Right lobe of liver (tissue), 6 donors: Measurements from ENCODE around the gene TBXAS1. TPM values are rescaled to one million over a fixed set of nuclear protein-coding genes. Genes with fewer than 3 reads are reported as not detected.
A peak's percentile ranks its signal among the peaks of the same experiment; 100 is the strongest.

Experiments
- ATAC-seq, 4 donors: fragments of 200-7000 bp; cut with Tn5 transposase; one replicate each; pipeline ENCODE4 v1.9.1; 2020; ENCODE audit warnings: mild to moderate bottlenecking in 4 of 4, moderate library complexity in 4 of 4
- DNase-seq, 3 donors: peaks; one replicate each; pipeline ENCODE4 v3.0.0-alpha.2; 2020
- H3K27ac ChIP-seq, 3 donors: fragments of 200-600 bp; one replicate each; pipeline ENCODE4 v1.8.0; 2022
- H3K27me3 ChIP-seq, 2 donors: fragments of 200-600 bp; one replicate each; pipeline ENCODE4 v1.8.0; 2022
- H3K36me3 ChIP-seq, 4 donors: fragments of 200-600 bp; sonication (generic) in 1 of 4; one replicate each; pipeline versions ENCODE4 v1.5.1 to v1.8.0; 2017 to 2022; ENCODE audit warnings: control low read depth in 1 of 4
- H3K4me1 ChIP-seq, 4 donors: fragments of 200-600 bp; sonication (generic) in 1 of 4; one replicate each; pipeline versions ENCODE4 v1.5.1 to v1.8.0; 2017 to 2022; ENCODE audit warnings: control low read depth in 1 of 4
- H3K4me3 ChIP-seq, 3 donors: fragments of 200-600 bp; one replicate each; pipeline ENCODE4 v1.8.0; 2022
- H3K9me3 ChIP-seq, 4 donors: fragments of 200-600 bp; sonication (generic) in 1 of 4; one replicate each; pipeline versions ENCODE4 v1.5.1 to v1.8.0; 2017 to 2022; ENCODE audit warnings: control low read depth in 1 of 4
- CTCF ChIP-seq, 4 donors: fragments of 200-600 bp in 3 of 4; fragments of 450-650 bp in 1 of 4; IDR thresholded peaks; one replicate each; pipeline versions ENCODE4 v1.5.1 to v1.8.0; 2016 to 2022; ENCODE audit warnings: antibody characterized with exemption in 4 of 4, mild to moderate bottlenecking in 2 of 4
- POLR2A ChIP-seq: fragments of 450-650 bp; IDR thresholded peaks from one replicate; pipeline ENCODE4 v1.6.1; 2017; ENCODE audit warnings: antibody characterized with exemption, mild to moderate bottlenecking
- whole genome bisulfite sequencing: methylation state at CpG from one replicate; pipeline ENCODE4 v1.1.6; 2018; ENCODE audit warnings: low coverage, low lambda C conversion rate; ENCODE audit not compliant: insufficient coverage; ENCODE audit errors: missing lambda C conversion rate; 5-methylcytosine and 5-hydroxymethylcytosine counted together
- intact Hi-C, 2 donors: fragments of 100-400 bp; cut with DNase I; formaldehyde crosslinking; loops; one replicate each; pipeline versions ENCODE4 v1.11.2 to v1.14.1; 2022
- total RNA-seq, 6 experiments: library from RNA; depleted of rRNA in 2 of 6; stranded (reverse); fragments of >200 nt in 2 of 6; fragmentation: NEBNext Ultra II Directional in 3 of 6; extraction: Animal tissue kit (Norgen Biotek cat#: 25700) in 3 of 6; gene quantifications; one replicate each; pipeline versions ENCODE4 v1.1.0 to v1.2.4, GENCODE V29; 2016 to 2023
- donor health status: DM: no; HTN: yes; CAD: no.
- donor health status: DM: no; HTN: no; CAD: no.
- donor health status: DM: no; HTN: no; CAD: no.
- donor health status: DM: no; HTN: yes; CAD: no.
- donor health status: DM: no; HTN: yes; CAD: no.

TBXAS1 gene
- total RNA-seq, 6 experiments from 2014 or later, result 7.6 to 15.6 (median 12.2) TPM

- Histone ChIP-seq H3K36me3 (peaks cover 0 to 15% (median 6%) of the 10 kb centered on the region in 4 donors), H3K4me3 (no peak overlapping the region), H3K27ac (no peak overlapping the region), H3K9me3 (no peaks in the 10 kb centered on the region), H3K4me1 (peaks cover 0 to 8% (median 2%) of the 10 kb centered on the region in 4 donors), H3K27me3 (no peaks in the 10 kb centered on the region)
- ATAC-seq, result no peak
- no peak for TF ChIP-seq POLR2A
- no peak for TF ChIP-seq CTCF (IDR thresholded peaks at IDR 0.05)
- peak in 1 of 3 donors; percentile 28 for DNase-seq
- 83% methylated on average over 3 of the region's 4 CpGs for WGBS
- intact Hi-C loops, result no loop called here
These were observed 196.2 kb downstream of the TBXAS1 start for GRCh38 chr7:140025241-140025640.

- intact Hi-C loops, result no loop called here
- Histone ChIP-seq H3K27ac (no peak overlapping the region), H3K36me3 (peaks cover 0 to 15% (median 6%) of the 10 kb centered on the region in 4 donors), H3K9me3 (no peaks in the 10 kb centered on the region), H3K4me3 (no peak overlapping the region), H3K27me3 (no peaks in the 10 kb centered on the region), H3K4me1 (peaks cover 0 to 8% (median 2%) of the 10 kb centered on the region in 4 donors)
- 85% methylated on average over 10 of the region's 12 CpGs for WGBS
- peak in 1 of 4 donors; percentile 7 for ATAC-seq
- DNase-seq, result no peak
- TF ChIP-seq POLR2A, result no peak
- no peak for TF ChIP-seq CTCF (IDR thresholded peaks at IDR 0.05)
These were observed 196.9 kb downstream of the TBXAS1 start for GRCh38 chr7:140025814-140026433.

GRCh38 chr7:140026935-140027334, 197.9 kb downstream of the TBXAS1 start:
- no CpG with 5 or more reads among the region's 9 CpGs for WGBS

GRCh38 chr7:140027858-140028257, 198.8 kb downstream of the TBXAS1 start:
- Histone ChIP-seq H3K27me3 (no peaks in the 10 kb centered on the region), H3K9me3 (no peaks in the 10 kb centered on the region), H3K27ac (no peak overlapping the region), H3K36me3 (peaks cover 0 to 16% (median 6%) of the 10 kb centered on the region in 4 donors), H3K4me3 (no peak overlapping the region), H3K4me1 (peaks cover 0 to 2% (median under 1%) of the 10 kb centered on the region in 4 donors)
- ATAC-seq (peak in 1 of 4 donors; percentile 27), DNase-seq (peak in 1 of 3 donors; percentile 22)
- 83% methylated on average over 2 of the region's 9 CpGs for WGBS
- TF ChIP-seq CTCF (IDR thresholded peaks at IDR 0.05) (no peak), POLR2A (no peak)
- intact Hi-C loops, result no loop called here

More at GRCh38 chr7:140026935-140027334, 197.9 kb downstream of the TBXAS1 start:
- Histone ChIP-seq H3K9me3 (no peaks in the 10 kb centered on the region), H3K36me3 (peaks cover 0 to 15% (median 6%) of the 10 kb centered on the region in 4 donors), H3K4me1 (peaks cover 0 to 8% (median 2%) of the 10 kb centered on the region in 4 donors), H3K4me3 (no peak overlapping the region), H3K27ac (no peak overlapping the region), H3K27me3 (no peaks in the 10 kb centered on the region)
- no peak for ATAC-seq
- TF ChIP-seq CTCF (IDR thresholded peaks at IDR 0.05) (no peak), POLR2A (no peak)
- intact Hi-C loops, result no loop called here
- DNase-seq, result peak in 1 of 3 donors; percentile 35
